ENCODE results near the gene PCBP3. TPM values are rescaled to one million over a fixed set of nuclear protein-coding genes. Genes with fewer than 3 reads are reported as not detected.

The PCBP3 gene
- total RNA-seq, 2 donors from 2014 or later, result 2.1 to 5.3 TPM

GRCh38 chr21:45941338-45941710 lies 297.8 kb downstream of the PCBP3 start:
- no peak overlapping the region for H3K9ac ChIP-seq (ENCODE audit: low read depth in 2 of 2, low read length in 2 of 2)
- intact Hi-C loops (cut with DNase I), result no loop called here
- no peaks in the 10 kb centered on the region for H3K27me3 ChIP-seq
- no peak for TF ChIP-seq CTCF (IDR thresholded peaks at IDR 0.05)
- no peaks in the 10 kb centered on the region for H3K4me1 ChIP-seq
- H3K4me3 ChIP-seq, result no peak overlapping the region
- H3K36me3 ChIP-seq, result no peaks in the 10 kb centered on the region
- DNase-seq, result no peak
- no peaks in the 10 kb centered on the region for H3K9me3 ChIP-seq
- H3K27ac ChIP-seq, result no peak overlapping the region

GRCh38 chr21:45941717-45942546 lies 298.4 kb downstream of the PCBP3 start:
- no peak for DNase-seq
- Histone ChIP-seq H3K27me3 (no peaks in the 10 kb centered on the region), H3K36me3 (no peaks in the 10 kb centered on the region), H3K9ac (ENCODE audit: low read depth in 2 of 2, low read length in 2 of 2) (no peak overlapping the region), H3K27ac (no peak overlapping the region), H3K9me3 (no peaks in the 10 kb centered on the region), H3K4me1 (no peaks in the 10 kb centered on the region), H3K4me3 (no peak overlapping the region)
- intact Hi-C loops (cut with DNase I), result no loop called here
- TF ChIP-seq CTCF (IDR thresholded peaks at IDR 0.05), result no peak

GRCh38 chr21:45942755-45943629 lies 299.5 kb downstream of the PCBP3 start:
- Histone ChIP-seq H3K4me3 (no peak overlapping the region), H3K27me3 (no peaks in the 10 kb centered on the region), H3K36me3 (no peaks in the 10 kb centered on the region), H3K9me3 (no peaks in the 10 kb centered on the region), H3K9ac (ENCODE audit: low read depth in 2 of 2, low read length in 2 of 2) (no peak overlapping the region), H3K4me1 (no peaks in the 10 kb centered on the region), H3K27ac (no peak overlapping the region)
- no peak for TF ChIP-seq CTCF (IDR thresholded peaks at IDR 0.05)
- DNase-seq, result no peak
- intact Hi-C loops (cut with DNase I), result no loop called here

- no peak for DNase-seq
- H3K9me3 ChIP-seq, result no peaks in the 10 kb centered on the region
- no peaks in the 10 kb centered on the region for H3K4me1 ChIP-seq
- no peaks in the 10 kb centered on the region for H3K36me3 ChIP-seq
- H3K4me3 ChIP-seq, result no peak overlapping the region
- no peaks in the 10 kb centered on the region for H3K27me3 ChIP-seq
- no peak for TF ChIP-seq CTCF (IDR thresholded peaks at IDR 0.05)
- H3K9ac ChIP-seq (ENCODE audit: low read depth in 2 of 2, low read length in 2 of 2), result no peak overlapping the region
- intact Hi-C loops (cut with DNase I), result no loop called here
- no peak overlapping the region for H3K27ac ChIP-seq
Observed at GRCh38 chr21:45943630-45944540, 300.4 kb downstream of the PCBP3 start.

- no peak for DNase-seq
- TF ChIP-seq CTCF (IDR thresholded peaks at IDR 0.05), result no peak
- Histone ChIP-seq H3K36me3 (no peaks in the 10 kb centered on the region), H3K9ac (ENCODE audit: low read depth in 2 of 2, low read length in 2 of 2) (no peak overlapping the region), H3K27ac (no peak overlapping the region), H3K4me1 (no peaks in the 10 kb centered on the region), H3K9me3 (no peaks in the 10 kb centered on the region), H3K27me3 (no peaks in the 10 kb centered on the region), H3K4me3 (no peak overlapping the region)
- intact Hi-C loops (cut with DNase I), result no loop called here
Observed at GRCh38 chr21:45944601-45945000, 301.1 kb downstream of the PCBP3 start.
